T-helper 1 cell (primary cell): ENCODE data around the gene BTBD16.

Experiments
- DNase-seq, 5 donors: peaks; one replicate each; pipeline ENCODE4 v3.0.0-alpha.2; 2012 to 2020

BTBD16 gene

GRCh38 chr10:122276611-122277208 is 5.6 kb downstream of the BTBD16 start:
- DNase-seq: no peak

- no peak for DNase-seq
Measured at GRCh38 chr10:122277526-122278136, 6.5 kb downstream of the BTBD16 start.

- no peak for DNase-seq
Measured at GRCh38 chr10:122279725-122280141, 8.6 kb downstream of the BTBD16 start.

GRCh38 chr10:122280156-122280555 is 9.1 kb downstream of the BTBD16 start:
- DNase-seq: no peak

GRCh38 chr10:122281018-122281626 is 10.0 kb downstream of the BTBD16 start:
- DNase-seq: no peak

- DNase-seq: no peak
Measured at GRCh38 chr10:122281751-122282150, 10.7 kb downstream of the BTBD16 start.

GRCh38 chr10:122282253-122282671 is 11.2 kb downstream of the BTBD16 start:
- DNase-seq: no peak

- DNase-seq: no peak
Measured at GRCh38 chr10:122282909-122283308, 11.8 kb downstream of the BTBD16 start.

- no peak for DNase-seq
Measured at GRCh38 chr10:122285506-122286444, 14.7 kb downstream of the BTBD16 start.

- DNase-seq: no peak
Measured at GRCh38 chr10:122286867-122287266, 15.8 kb downstream of the BTBD16 start.

GRCh38 chr10:122287570-122287969 is 16.5 kb downstream of the BTBD16 start:
- DNase-seq: no peak

GRCh38 chr10:122288262-122288661 is 17.2 kb downstream of the BTBD16 start:
- no peak for DNase-seq

- DNase-seq: no peak
Measured at GRCh38 chr10:122288917-122289316, 17.8 kb downstream of the BTBD16 start.

- DNase-seq: no peak
Measured at GRCh38 chr10:122290334-122290733, 19.2 kb downstream of the BTBD16 start.

GRCh38 chr10:122290833-122291532 is 19.9 kb downstream of the BTBD16 start:
- DNase-seq: no peak

GRCh38 chr10:122291739-122292138 is 20.6 kb downstream of the BTBD16 start:
- no peak for DNase-seq

GRCh38 chr10:122292376-122292775 is 21.3 kb downstream of the BTBD16 start:
- DNase-seq: no peak

GRCh38 chr10:122293156-122293960 is 22.3 kb downstream of the BTBD16 start:
- DNase-seq: peak in 1 of 5 donors; percentile 5

GRCh38 chr10:122293961-122294380 is 22.9 kb downstream of the BTBD16 start:
- DNase-seq: no peak

GRCh38 chr10:122294511-122295450 is 23.7 kb downstream of the BTBD16 start:
- no peak for DNase-seq

- DNase-seq: no peak
Measured at GRCh38 chr10:122295451-122295809, 24.3 kb downstream of the BTBD16 start.
